Left lung (tissue), 10 donors: ENCODE data around the gene IRGC. TPM values are rescaled to one million over a fixed set of nuclear protein-coding genes. Genes with fewer than 3 reads are reported as not detected.

Source experiments
- ATAC-seq: fragments of 200-7000 bp; cut with Tn5 transposase; one replicate; pipeline ENCODE4 v1.9.1; 2020; ENCODE audit warnings: moderate library complexity
- DNase-seq, 4 donors: peaks; one replicate each; pipeline ENCODE4 v3.0.0-alpha.2; 2013 to 2020
- H3K27ac ChIP-seq, 2 donors: fragments of 200-600 bp; sonication (generic) in 1 of 2; one replicate each; pipeline versions ENCODE4 v1.5.0 to v1.8.0; 2020 to 2021
- H3K27me3 ChIP-seq, 2 donors: fragments of 200-600 bp; sonication (generic) in 1 of 2; one replicate each; pipeline versions ENCODE4 v1.5.0 to v1.8.0; 2020 to 2021
- H3K36me3 ChIP-seq, 2 donors: fragments of 200-600 bp; sonication (generic) in 1 of 2; one replicate each; pipeline versions ENCODE4 v1.5.0 to v1.8.0; 2020 to 2021
- H3K4me1 ChIP-seq, 2 donors: fragments of 200-600 bp; one replicate each; pipeline ENCODE4 v1.8.0; 2021
- H3K4me3 ChIP-seq, 2 donors: fragments of 200-600 bp; sonication (generic) in 1 of 2; one replicate each; pipeline versions ENCODE4 v1.5.0 to v1.8.0; 2020 to 2021; ENCODE audit warnings: mild to moderate bottlenecking in 1 of 2
- H3K9me3 ChIP-seq, 2 donors: fragments of 200-600 bp; sonication (generic) in 1 of 2; one replicate each; pipeline versions ENCODE4 v1.5.0 to v1.8.0; 2020 to 2021
- intact Hi-C, 2 donors: fragments of 100-400 bp; cut with DNase I; formaldehyde crosslinking; loops; one replicate each; pipeline versions ENCODE4 v1.11.2 to v1.14.2; 2022
- polyA plus RNA-seq, 6 donors: library from polyadenylated mRNA; unstranded; fragments of 120-200 nt; gene quantifications; one replicate each; pipeline ENCODE4 v1.2.1, GENCODE V29; 2013; ENCODE audit not compliant: insufficient read length in 6 of 6
- total RNA-seq, 2 donors: library from RNA; stranded (reverse); fragmentation: NEBNext Ultra II Directional; extraction: Animal tissue kit (Norgen Biotek cat#: 25700); gene quantifications; one replicate each; pipeline ENCODE4 v1.2.1, GENCODE V29; 2021
- TF ChIP-seq, protein P1 (sequence below), 2 donors: fragments of 200-600 bp; sonication (generic) in 1 of 2; IDR thresholded peaks; one replicate each; pipeline versions ENCODE4 v1.5.0 to v1.8.0; 2021; ENCODE audit warnings: antibody characterized with exemption in 2 of 2
- donor health status: DM: no; HTN: yes; CAD: no.
- donor health status: DM: no; HTN: no; CAD: no.

The IRGC gene
- total and polyA plus RNA-seq, 8 donors: not detected

DNA sequence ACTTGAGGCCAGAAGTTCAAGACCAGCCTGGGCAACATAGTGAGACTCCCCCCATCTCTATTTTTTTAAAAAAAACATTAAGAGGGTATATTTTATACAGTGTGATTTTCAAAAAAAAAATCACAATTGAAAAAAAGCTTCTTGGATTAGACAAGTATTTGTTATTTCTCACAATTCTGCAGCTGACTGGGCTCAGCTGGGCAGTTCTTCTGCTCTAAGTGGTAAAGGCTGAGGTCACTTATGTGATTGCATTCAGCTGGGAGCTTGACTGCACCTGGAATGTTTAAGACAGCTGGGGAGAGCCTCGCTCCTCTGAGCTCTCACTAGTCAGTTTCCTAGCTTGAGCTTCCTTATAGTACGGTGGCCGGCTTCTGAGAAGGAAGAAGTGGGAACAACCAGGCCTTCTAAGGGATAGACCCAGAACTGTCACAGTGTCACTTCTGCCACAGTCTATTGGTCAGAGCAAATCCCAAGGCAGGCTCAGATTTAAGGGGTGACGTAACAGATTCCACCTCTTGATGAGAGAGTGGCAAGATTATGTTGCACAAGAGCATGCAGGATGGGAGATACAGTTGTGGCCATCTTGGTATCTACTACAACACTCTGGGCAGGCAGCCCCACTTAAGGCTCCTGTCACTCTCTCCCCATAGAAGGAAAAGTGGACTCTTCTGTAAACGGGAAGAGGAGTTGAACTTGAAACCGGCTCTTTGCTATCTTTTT, 19.7 kb upstream of the IRGC start:
- Histone ChIP-seq H3K4me1 (peaks cover 11 to 54% of the 10 kb centered on the region in 2 donors), H3K27me3 (peaks cover 0 to 18% of the 10 kb centered on the region in 2 donors), H3K4me3 (no peak overlapping the region), H3K36me3 (no peaks in the 10 kb centered on the region), H3K27ac (no peak overlapping the region), H3K9me3 (peaks cover 0 to 18% of the 10 kb centered on the region in 2 donors)
- intact Hi-C loops: no loop called here
- TF ChIP-seq, protein P1, sequence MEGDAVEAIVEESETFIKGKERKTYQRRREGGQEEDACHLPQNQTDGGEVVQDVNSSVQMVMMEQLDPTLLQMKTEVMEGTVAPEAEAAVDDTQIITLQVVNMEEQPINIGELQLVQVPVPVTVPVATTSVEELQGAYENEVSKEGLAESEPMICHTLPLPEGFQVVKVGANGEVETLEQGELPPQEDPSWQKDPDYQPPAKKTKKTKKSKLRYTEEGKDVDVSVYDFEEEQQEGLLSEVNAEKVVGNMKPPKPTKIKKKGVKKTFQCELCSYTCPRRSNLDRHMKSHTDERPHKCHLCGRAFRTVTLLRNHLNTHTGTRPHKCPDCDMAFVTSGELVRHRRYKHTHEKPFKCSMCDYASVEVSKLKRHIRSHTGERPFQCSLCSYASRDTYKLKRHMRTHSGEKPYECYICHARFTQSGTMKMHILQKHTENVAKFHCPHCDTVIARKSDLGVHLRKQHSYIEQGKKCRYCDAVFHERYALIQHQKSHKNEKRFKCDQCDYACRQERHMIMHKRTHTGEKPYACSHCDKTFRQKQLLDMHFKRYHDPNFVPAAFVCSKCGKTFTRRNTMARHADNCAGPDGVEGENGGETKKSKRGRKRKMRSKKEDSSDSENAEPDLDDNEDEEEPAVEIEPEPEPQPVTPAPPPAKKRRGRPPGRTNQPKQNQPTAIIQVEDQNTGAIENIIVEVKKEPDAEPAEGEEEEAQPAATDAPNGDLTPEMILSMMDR (IDR thresholded peaks at IDR 0.05): no peak
- no peak for DNase-seq
- ATAC-seq: no peak

DNA sequence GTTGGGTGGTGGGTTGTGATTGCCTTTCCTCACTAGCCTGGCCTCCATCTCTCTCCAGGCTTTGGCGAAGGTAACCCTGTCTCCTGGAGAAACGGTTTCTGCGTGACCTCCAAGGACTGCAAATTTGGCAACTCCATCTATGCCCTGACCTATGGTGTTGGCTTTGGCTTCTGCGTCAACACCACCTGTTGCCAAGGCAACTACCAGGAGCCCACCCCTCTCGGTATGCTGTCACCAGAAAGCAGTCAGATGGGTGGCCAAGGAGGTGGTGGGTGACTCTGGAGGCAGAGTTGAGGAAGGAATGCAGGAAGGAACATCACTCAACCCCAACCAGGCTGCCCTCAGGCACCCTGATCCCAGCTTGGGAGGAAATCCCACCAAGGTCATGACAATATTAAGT, 18.6 kb upstream of the IRGC start:
- TF ChIP-seq, protein P1 (IDR thresholded peaks at IDR 0.05): no peak
- ATAC-seq (no peak), DNase-seq (no peak)
- Histone ChIP-seq H3K4me1 (peaks cover 11 to 53% of the 10 kb centered on the region in 2 donors), H3K4me3 (no peak overlapping the region), H3K27me3 (peaks cover 0 to 18% of the 10 kb centered on the region in 2 donors), H3K27ac (no peak overlapping the region), H3K9me3 (peaks cover 0 to 7% of the 10 kb centered on the region in 2 donors), H3K36me3 (no peaks in the 10 kb centered on the region)
- intact Hi-C loops: no loop called here

DNA sequence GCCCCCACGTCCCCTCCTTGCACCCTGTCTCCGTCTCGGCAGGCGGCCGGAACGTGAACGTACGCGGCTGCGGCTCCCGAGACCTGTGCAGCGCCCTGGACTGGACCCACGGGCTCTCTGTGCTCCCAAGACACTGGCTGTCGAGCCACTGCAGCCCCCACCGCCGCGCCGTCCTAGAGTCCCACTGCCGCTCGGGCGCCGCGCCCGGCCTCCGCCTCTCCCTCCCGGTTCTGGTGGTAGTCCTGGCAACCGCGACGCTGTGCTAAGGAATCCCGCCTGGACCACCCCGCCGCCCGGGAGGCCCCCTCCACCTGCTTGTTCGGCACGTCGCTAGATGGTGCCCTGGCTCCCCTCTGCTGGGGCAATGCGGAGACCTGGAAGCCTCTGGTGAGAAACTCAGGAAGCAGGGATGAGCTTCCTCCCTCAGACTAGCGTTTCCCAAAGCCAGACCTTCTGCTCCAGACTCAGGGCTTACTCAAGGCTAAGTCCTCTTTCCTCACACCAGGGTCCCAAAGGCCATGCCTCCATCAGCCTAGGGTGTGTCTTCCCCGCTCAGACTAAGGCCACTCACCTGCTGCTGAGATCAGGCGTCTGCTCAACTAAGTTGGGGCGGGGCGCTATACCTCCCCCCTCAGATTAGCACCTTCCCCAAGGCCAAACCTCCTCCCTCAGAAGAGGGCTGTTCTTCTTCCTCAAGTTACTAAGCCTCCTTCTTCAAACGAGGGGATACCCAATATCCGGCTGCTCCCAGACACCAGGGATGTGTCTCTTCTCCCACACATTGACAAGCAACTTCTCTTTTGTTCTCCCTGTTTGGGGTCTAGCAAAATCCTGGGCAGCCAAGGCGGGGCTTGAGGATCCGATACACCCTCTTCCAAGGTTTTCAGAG, 16.1 kb upstream of the IRGC start:
- H3K4me1 ChIP-seq: peaks cover 11 to 38% of the 10 kb centered on the region in 2 donors
- H3K9me3 ChIP-seq: peaks cover 0 to 7% of the 10 kb centered on the region in 2 donors
- intact Hi-C loops: no loop called here

DNA sequence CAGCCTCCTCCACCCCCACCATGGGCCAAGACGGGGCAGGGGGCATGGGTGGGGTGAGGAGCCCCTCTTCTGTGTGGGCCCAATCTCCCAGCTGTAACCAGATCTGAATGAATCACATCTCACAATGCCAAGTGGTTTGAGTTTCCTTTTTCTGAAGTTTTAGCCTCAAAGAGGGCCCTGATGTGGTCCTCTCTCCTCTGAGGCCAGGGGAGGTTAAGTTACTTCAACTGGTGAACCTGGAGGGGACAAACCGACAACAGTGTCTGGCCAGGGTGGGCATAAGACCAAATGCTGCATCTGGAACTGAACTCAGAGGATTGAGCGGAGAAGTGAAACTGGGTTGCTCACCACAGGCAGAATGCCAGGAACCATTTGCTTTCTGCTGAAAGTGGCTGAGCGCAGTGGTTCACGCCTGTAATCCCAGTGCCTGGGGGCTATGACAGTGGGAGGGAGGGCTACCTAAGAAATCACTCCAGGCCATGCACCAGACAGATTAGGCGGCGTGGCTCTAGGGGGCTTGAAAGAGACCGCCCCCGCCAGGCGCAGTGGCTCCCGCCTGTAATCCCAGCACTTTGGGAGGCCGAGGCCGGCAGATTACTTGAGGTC, 15.4 kb upstream of the IRGC start:
- H3K4me3 ChIP-seq: peak overlapping the region in 1 of 2 donors; percentile 34
- ATAC-seq: peak; percentile 63
- peaks cover 0 to 18% of the 10 kb centered on the region in 2 donors for H3K27me3 ChIP-seq
- H3K36me3 ChIP-seq: no peaks in the 10 kb centered on the region
- peaks cover 11 to 38% of the 10 kb centered on the region in 2 donors for H3K4me1 ChIP-seq
- H3K9me3 ChIP-seq: peaks cover 0 to 7% of the 10 kb centered on the region in 2 donors
- H3K27ac ChIP-seq: peak overlapping the region; percentile 88 to 95
- peak in 3 of 4 donors; percentile 52 to 71 (median 61) for DNase-seq
- TF ChIP-seq, protein P1 (IDR thresholded peaks at IDR 0.05): no peak
- intact Hi-C loops: no loop called here

More for the DNA sequence above, 16.1 kb upstream of the IRGC start:
- TF ChIP-seq, protein P1 (IDR thresholded peaks at IDR 0.05): no peak
- DNase-seq (peak in 3 of 4 donors; percentile 47 to 83 (median 66)), ATAC-seq (peak; percentile 26)
- Histone ChIP-seq H3K36me3 (no peaks in the 10 kb centered on the region), H3K27ac (peak overlapping the region; percentile 88 to 95), H3K4me3 (peak overlapping the region; percentile 13 to 25), H3K27me3 (peaks cover 0 to 18% of the 10 kb centered on the region in 2 donors)
